OCI-LY1 (cell line): ENCODE data around the gene AEBP1.

ENCODE experiments used
- H2AFZ ChIP-seq: fragments of 200-600 bp; sonication (generic), shearing (Covaris generic); 2 replicates; pipeline ENCODE4 v1.6.0; 2014; ENCODE audit warnings: antibody characterized with exemption, mild to moderate bottlenecking, low read length
- H3F3A ChIP-seq: fragments of 200-600 bp; sonication (generic), shearing (Covaris generic); 2 replicates; pipeline ENCODE4 v1.6.0; 2014; ENCODE audit warnings: mild to moderate bottlenecking, antibody characterized with exemption, low read length, moderate library complexity; ENCODE audit not compliant: insufficient read depth
- H3K27ac ChIP-seq: fragments of 200-600 bp; sonication (generic); 2 replicates; pipeline ENCODE4 v1.5.1; 2014; ENCODE audit warnings: low read length, mixed run types, mild to moderate bottlenecking, low read depth; ENCODE audit not compliant: poor library complexity, severe bottlenecking
- H3K27me3 ChIP-seq: fragments of 200-600 bp; sonication (generic); 2 replicates; pipeline ENCODE4 v1.6.0; 2014; ENCODE audit warnings: antibody characterized with exemption, mild to moderate bottlenecking, low read length, moderate library complexity; ENCODE audit not compliant: insufficient read depth
- H3K36me3 ChIP-seq: fragments of 200-600 bp; sonication (generic); 2 replicates; pipeline ENCODE4 v1.6.1; 2014; ENCODE audit warnings: mild to moderate bottlenecking, antibody characterized with exemption, low read length, moderate library complexity, mixed read lengths; ENCODE audit not compliant: insufficient read depth
- H3K4me1 ChIP-seq: fragments of 200-600 bp; sonication (generic); 2 replicates; pipeline ENCODE4 v1.5.1; 2014; ENCODE audit warnings: mild to moderate bottlenecking, low read length, moderate library complexity; ENCODE audit not compliant: insufficient read depth, severe bottlenecking
- H3K4me2 ChIP-seq: fragments of 200-600 bp; sonication (generic), shearing (Covaris generic); 2 replicates; pipeline ENCODE4 v1.6.1; 2014; ENCODE audit warnings: low read length
- H3K4me3 ChIP-seq: fragments of 200-600 bp; sonication (generic); 2 replicates; pipeline ENCODE4 v1.5.1; 2014; ENCODE audit warnings: low read length, low read depth, mild to moderate bottlenecking, mixed read lengths; ENCODE audit not compliant: poor library complexity, severe bottlenecking
- H3K79me2 ChIP-seq: fragments of 200-600 bp; shearing (Covaris generic); 2 replicates; pipeline ENCODE4 v1.6.1; 2016; ENCODE audit warnings: mixed run types, low read length, mixed read lengths; ENCODE audit not compliant: insufficient read depth
- H3K9ac ChIP-seq: fragments of 200-600 bp; sonication (generic), shearing (Covaris generic); 2 replicates; pipeline ENCODE4 v1.6.1; 2014; ENCODE audit warnings: mild to moderate bottlenecking, low read length, mixed read lengths
- H3K9me2 ChIP-seq: fragments of 200-600 bp; sonication (generic), shearing (Covaris generic); 2 replicates; pipeline ENCODE4 v1.6.1; 2014; ENCODE audit warnings: low read depth, mild to moderate bottlenecking, low read length, mixed read lengths
- H3K9me3 ChIP-seq: fragments of 200-600 bp; shearing (Covaris generic); 2 replicates; pipeline ENCODE4 v1.6.1; 2014; ENCODE audit warnings: low read length, mixed read lengths
- H4K20me1 ChIP-seq: fragments of 200-600 bp; sonication (generic), shearing (Covaris generic); 2 replicates; pipeline ENCODE4 v1.6.0; 2016; ENCODE audit warnings: mild to moderate bottlenecking, low read length; ENCODE audit not compliant: insufficient read depth
- CTCF ChIP-seq: fragments of 200-600 bp; sonication (generic), shearing (Covaris generic); IDR thresholded peaks from 2 replicates; pipeline ENCODE4 v1.5.1; 2017; ENCODE audit warnings: mild to moderate bottlenecking, antibody characterized with exemption, low read length, moderate library complexity, mixed read lengths
- EZH2 ChIP-seq: fragments of 200-600 bp; sonication (generic), shearing (Covaris generic); IDR thresholded peaks from 2 replicates; pipeline ENCODE4 v1.8.0; 2017; ENCODE audit warnings: borderline replicate concordance, mixed run types, mild to moderate bottlenecking, antibody characterized with exemption, low read length, moderate library complexity, mixed read lengths

The AEBP1 gene

GRCh38 chr7:44108768-44109750 is 4.9 kb downstream of the AEBP1 start:
- no peak overlapping the region for H3K4me2 ChIP-seq
- H3K4me3 ChIP-seq: no peak overlapping the region
- no peaks in the 10 kb centered on the region for H3K79me2 ChIP-seq

GRCh38 chr7:44109991-44110390 is 5.8 kb downstream of the AEBP1 start:
- Histone ChIP-seq H2AFZ (no peak overlapping the region), H3K9me2 (no peaks in the 10 kb centered on the region), H3K27me3 (peaks cover 13% of the 10 kb centered on the region), H4K20me1 (no peaks in the 10 kb centered on the region), H3K4me3 (no peak overlapping the region), H3K4me2 (no peak overlapping the region), H3K9me3 (no peaks in the 10 kb centered on the region), H3K36me3 (peaks cover 15% of the 10 kb centered on the region), H3F3A (no peaks in the 10 kb centered on the region), H3K9ac (no peak overlapping the region), H3K79me2 (no peaks in the 10 kb centered on the region), H3K4me1 (peaks cover 5% of the 10 kb centered on the region), H3K27ac (no peak overlapping the region)
- TF ChIP-seq CTCF (no peak), EZH2 (no peak)

More at GRCh38 chr7:44108768-44109750, 4.9 kb downstream of the AEBP1 start:
- H2AFZ ChIP-seq: no peak overlapping the region
- H3K27ac ChIP-seq: no peak overlapping the region
- H3K9me3 ChIP-seq: no peaks in the 10 kb centered on the region
- peaks cover 13% of the 10 kb centered on the region for H3K27me3 ChIP-seq
- no peaks in the 10 kb centered on the region for H3F3A ChIP-seq
- no peak overlapping the region for H3K9ac ChIP-seq
- no peaks in the 10 kb centered on the region for H4K20me1 ChIP-seq
- peaks cover 6% of the 10 kb centered on the region for H3K36me3 ChIP-seq
- TF ChIP-seq CTCF (peak; percentile 31; the same call in 1 of the 2 replicates), EZH2 (no peak)
- no peaks in the 10 kb centered on the region for H3K9me2 ChIP-seq
- peaks cover 14% of the 10 kb centered on the region for H3K4me1 ChIP-seq

GRCh38 chr7:44110719-44111635 is 6.8 kb downstream of the AEBP1 start:
- Histone ChIP-seq H3K9ac (no peak overlapping the region), H3K4me3 (no peak overlapping the region), H3K4me2 (no peak overlapping the region), H4K20me1 (no peaks in the 10 kb centered on the region), H3K9me3 (no peaks in the 10 kb centered on the region), H3K4me1 (peaks cover 5% of the 10 kb centered on the region), H3K27ac (no peak overlapping the region), H3K27me3 (peaks cover 9% of the 10 kb centered on the region), H3K36me3 (peaks cover 25% of the 10 kb centered on the region), H3K9me2 (no peaks in the 10 kb centered on the region), H3K79me2 (no peaks in the 10 kb centered on the region), H2AFZ (no peak overlapping the region), H3F3A (no peaks in the 10 kb centered on the region)
- TF ChIP-seq EZH2: no peak
- no peak for TF ChIP-seq CTCF
